Astrocyte (in vitro differentiated cells and primary cell): ENCODE data around the gene CD58. TPM values are rescaled to one million over a fixed set of nuclear protein-coding genes. Genes with fewer than 3 reads are reported as not detected.

Source experiments
- DNase-seq: peaks from one replicate; pipeline ENCODE4 v3.0.0-alpha.2; 2010; ENCODE audit warnings: low read depth
- FAIRE-seq: peaks from 2 replicates; lab custom pipeline; 2011; peaks lifted over from hg19 to GRCh38; lab: Jason Lieb, UNC
- H2AFZ ChIP-seq: 2 replicates; pipeline ENCODE4 v1.6.0; 2012; ENCODE audit warnings: low read depth, low read length, inconsistent platforms
- H3K27ac ChIP-seq: 2 replicates; pipeline ENCODE4 v1.5.1; 2011; ENCODE audit warnings: low read depth, low read length, inconsistent platforms
- H3K27me3 ChIP-seq: 2 replicates; pipeline ENCODE4 v1.6.0; 2011; ENCODE audit warnings: low read length, inconsistent platforms; ENCODE audit not compliant: insufficient read depth
- H3K36me3 ChIP-seq: 2 replicates; pipeline ENCODE4 v1.5.1; 2011; ENCODE audit warnings: low read length, inconsistent platforms; ENCODE audit not compliant: insufficient read depth
- H3K4me1 ChIP-seq: 2 replicates; pipeline ENCODE4 v1.5.1; 2011; ENCODE audit warnings: low read length, inconsistent platforms; ENCODE audit not compliant: insufficient read depth
- H3K4me2 ChIP-seq: 2 replicates; pipeline ENCODE4 v1.6.0; 2012; ENCODE audit warnings: low read length, inconsistent platforms
- H3K4me3 ChIP-seq: 2 replicates; pipeline ENCODE4 v1.5.1; 2011; ENCODE audit warnings: low read depth, mild to moderate bottlenecking, low read length, inconsistent platforms; ENCODE audit not compliant: insufficient read depth
- H3K79me2 ChIP-seq: 2 replicates; pipeline ENCODE4 v1.6.0; 2012; ENCODE audit warnings: mild to moderate bottlenecking, low read length, inconsistent platforms; ENCODE audit not compliant: insufficient read depth
- H3K9ac ChIP-seq: 2 replicates; pipeline ENCODE4 v1.6.0; 2012; ENCODE audit warnings: mild to moderate bottlenecking, low read length, inconsistent platforms
- H3K9me3 ChIP-seq: 2 replicates; pipeline ENCODE4 v1.5.1; 2012; ENCODE audit warnings: low read depth, mild to moderate bottlenecking, low read length, inconsistent platforms; ENCODE audit not compliant: insufficient read depth
- H4K20me1 ChIP-seq: 2 replicates; pipeline ENCODE4 v1.6.0; 2012; ENCODE audit warnings: low read length, inconsistent platforms; ENCODE audit not compliant: insufficient read depth
- H3K27ac Mint-ChIP-seq: one replicate; pipeline ENCODE4 v1.8.0; 2021; ENCODE audit warnings: mild to moderate bottlenecking, mixed read lengths; ENCODE audit not compliant: unreplicated experiment
- H3K27me3 Mint-ChIP-seq: one replicate; pipeline ENCODE4 v1.8.0; 2021; ENCODE audit warnings: low read depth, mixed read lengths; ENCODE audit not compliant: unreplicated experiment
- H3K36me3 Mint-ChIP-seq: one replicate; pipeline ENCODE4 v1.8.0; 2021; ENCODE audit warnings: low read depth, mixed read lengths; ENCODE audit not compliant: unreplicated experiment
- H3K4me1 Mint-ChIP-seq: one replicate; pipeline ENCODE4 v1.8.0; 2021; ENCODE audit warnings: low read depth, mixed read lengths; ENCODE audit not compliant: unreplicated experiment
- H3K4me3 Mint-ChIP-seq: one replicate; pipeline ENCODE4 v1.8.0; 2021; ENCODE audit warnings: mild to moderate bottlenecking, moderate library complexity, mixed read lengths; ENCODE audit not compliant: unreplicated experiment
- H3K9me3 Mint-ChIP-seq: one replicate; pipeline ENCODE4 v1.8.0; 2021; ENCODE audit warnings: mild to moderate bottlenecking, mixed read lengths; ENCODE audit not compliant: unreplicated experiment
- CTCF ChIP-seq: IDR thresholded peaks from 2 replicates; pipeline ENCODE4 v1.5.1; 2011; ENCODE audit warnings: low read depth, mild to moderate bottlenecking, inconsistent platforms, low read length, moderate library complexity; ENCODE audit not compliant: insufficient read depth
- EZH2 ChIP-seq: IDR thresholded peaks from 2 replicates; pipeline ENCODE4 v1.6.1; 2012; ENCODE audit warnings: mild to moderate bottlenecking, low read length, inconsistent platforms; ENCODE audit not compliant: insufficient read depth
- total RNA-seq: library from RNA; stranded (reverse); gene quantifications from 2 replicates; pipeline ENCODE4 v1.2.1, GENCODE V29; 2021

CD58 gene
- total RNA-seq, 1 donor from 2014 or later, result 13.0 TPM

- H3K36me3 Mint-ChIP-seq, result no peaks in the 10 kb centered on the region
- peaks cover 6% of the 10 kb centered on the region for H3K9me3 Mint-ChIP-seq
- Histone ChIP-seq H2AFZ (no peak overlapping the region), H3K4me2 (peak overlapping the region; percentile 59), H3K4me3 (no peak overlapping the region), H4K20me1 (no peaks in the 10 kb centered on the region), H3K27ac (no peak overlapping the region), H3K79me2 (no peaks in the 10 kb centered on the region), H3K9ac (no peak overlapping the region), H3K27me3 (peaks cover 3% of the 10 kb centered on the region), H3K4me1 (peaks cover 34% of the 10 kb centered on the region), H3K36me3 (no peaks in the 10 kb centered on the region), H3K9me3 (no peaks in the 10 kb centered on the region)
- TF ChIP-seq CTCF, result no peak
- no peak for TF ChIP-seq EZH2
- DNase-seq, result peak; percentile 9
- no peak overlapping the region for H3K27ac Mint-ChIP-seq
- no peak for FAIRE-seq
- H3K27me3 Mint-ChIP-seq, result peaks cover 1% of the 10 kb centered on the region
- peaks cover 57% of the 10 kb centered on the region for H3K4me1 Mint-ChIP-seq
- no peak overlapping the region for H3K4me3 Mint-ChIP-seq
Observed at GRCh38 chr1:116491700-116492357, 79.0 kb downstream of the CD58 start.

GRCh38 chr1:116490588-116490987 is 80.2 kb downstream of the CD58 start:
- Histone ChIP-seq H3K79me2 (no peaks in the 10 kb centered on the region), H3K9me3 (no peaks in the 10 kb centered on the region), H3K4me1 (peaks cover 46% of the 10 kb centered on the region), H3K4me2 (no peak overlapping the region), H3K36me3 (no peaks in the 10 kb centered on the region), H4K20me1 (no peaks in the 10 kb centered on the region), H3K27me3 (peaks cover 3% of the 10 kb centered on the region), H3K9ac (no peak overlapping the region), H3K4me3 (no peak overlapping the region), H2AFZ (no peak overlapping the region), H3K27ac (no peak overlapping the region)
- FAIRE-seq (no peak), DNase-seq (no peak)
- H3K4me3 Mint-ChIP-seq, result no peak overlapping the region
- peaks cover 54% of the 10 kb centered on the region for H3K4me1 Mint-ChIP-seq
- H3K27me3 Mint-ChIP-seq, result no peaks in the 10 kb centered on the region
- TF ChIP-seq CTCF (no peak), EZH2 (no peak)
- H3K36me3 Mint-ChIP-seq, result no peaks in the 10 kb centered on the region
- no peak overlapping the region for H3K27ac Mint-ChIP-seq
- H3K9me3 Mint-ChIP-seq, result peaks cover 6% of the 10 kb centered on the region

DNA sequence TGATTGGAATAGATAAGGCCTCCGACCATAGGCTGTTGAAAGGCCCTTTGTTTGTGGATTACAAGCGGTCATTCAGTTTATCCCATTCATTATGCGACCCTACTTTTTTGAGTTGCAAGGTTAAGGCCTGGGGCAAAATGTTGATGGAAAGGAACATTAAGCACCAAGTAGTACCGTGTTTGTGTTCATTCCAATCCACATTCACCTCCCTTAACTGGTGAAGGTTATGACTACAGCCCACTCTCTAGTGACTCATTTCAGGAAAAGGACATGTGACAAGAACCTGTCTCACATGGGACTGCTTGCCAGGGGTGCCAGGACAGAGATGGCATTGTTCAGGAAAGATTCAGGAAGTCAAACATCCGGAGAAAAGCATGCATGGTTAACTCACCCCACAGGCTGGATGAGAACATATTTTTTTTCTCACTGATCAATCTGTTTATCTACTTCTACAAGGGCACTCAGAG is 81.6 kb downstream of the CD58 start:
- H3K4me2 ChIP-seq, result peak overlapping the region; percentile 24
- peaks cover 3% of the 10 kb centered on the region for H3K27me3 ChIP-seq
- Mint-ChIP-seq H3K9me3 (peaks cover 6% of the 10 kb centered on the region), H3K4me3 (no peak overlapping the region), H3K27ac (no peak overlapping the region), H3K4me1 (peaks cover 43% of the 10 kb centered on the region), H3K27me3 (no peaks in the 10 kb centered on the region), H3K36me3 (no peaks in the 10 kb centered on the region)
- H3K36me3 ChIP-seq, result no peaks in the 10 kb centered on the region
- H3K4me3 ChIP-seq, result no peak overlapping the region
- TF ChIP-seq EZH2, result no peak
- TF ChIP-seq CTCF, result no peak
- H2AFZ ChIP-seq, result no peak overlapping the region
- FAIRE-seq (no peak), DNase-seq (peak; percentile 37)
- H3K4me1 ChIP-seq, result peaks cover 38% of the 10 kb centered on the region
- H3K9me3 ChIP-seq, result no peaks in the 10 kb centered on the region
- H4K20me1 ChIP-seq, result no peaks in the 10 kb centered on the region
- H3K9ac ChIP-seq, result no peak overlapping the region
- H3K27ac ChIP-seq, result no peak overlapping the region
- H3K79me2 ChIP-seq, result no peaks in the 10 kb centered on the region
